Smooth muscle cell of the umbilical artery (primary cell): Measurements from ENCODE around the gene FXR2. TPM values are rescaled to one million over a fixed set of nuclear protein-coding genes. Genes with fewer than 3 reads are reported as not detected.

Source experiments
- total RNA-seq: library from RNA; depleted of rRNA; stranded (reverse); fragments of >200 nt; gene quantifications from 2 replicates; pipeline ENCODE4 v1.2.3, GENCODE V29; 2014

The FXR2 gene
- 50.5 and 56.3 TPM in 2 replicates for total RNA-seq

DNA sequence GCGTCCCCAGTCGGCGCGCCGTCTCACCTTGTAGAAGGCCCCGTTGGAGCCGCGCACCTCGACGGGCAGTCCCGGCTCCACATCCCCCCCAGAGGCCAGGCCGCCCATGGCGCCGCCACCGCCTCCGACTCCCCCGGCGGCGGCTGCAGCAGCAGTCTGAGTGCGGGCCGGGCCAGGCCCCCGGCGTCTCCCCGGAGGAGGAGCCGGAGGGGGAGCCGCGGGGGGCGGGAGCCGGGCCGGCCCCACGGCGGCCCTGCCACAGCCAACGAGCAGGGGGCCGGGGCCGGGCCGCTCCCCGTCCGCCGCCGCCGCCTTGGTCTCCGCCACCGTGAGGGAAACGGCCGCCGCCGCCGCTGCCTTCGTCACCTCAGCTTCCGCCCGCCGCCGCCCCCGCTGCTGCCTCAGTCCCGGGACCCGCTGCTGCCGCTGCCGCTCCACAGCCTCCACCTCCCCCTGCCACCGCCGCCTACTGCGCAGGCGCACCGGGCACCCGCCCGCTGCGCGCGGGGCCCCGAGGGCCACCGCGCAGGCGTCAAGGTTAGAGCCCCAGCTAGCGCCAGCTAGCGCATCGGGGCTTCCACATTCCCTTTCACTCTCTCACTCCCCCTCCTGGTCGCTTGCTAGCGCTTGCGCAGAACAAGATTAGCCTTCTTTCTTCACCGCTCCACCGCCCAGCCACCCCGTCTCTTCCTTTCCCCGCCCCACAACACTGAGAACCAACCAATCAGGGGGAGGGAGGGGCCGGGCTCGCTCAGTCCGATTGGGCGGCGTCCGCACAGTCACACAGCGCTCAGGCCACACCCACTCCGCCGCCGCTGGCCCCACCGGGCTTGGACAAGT lies at the start of gene FXR2:
Gene FXR2 (minus strand): TSS at position 473 of the 840 bp plus-strand sequence. CDS start 365 bp downstream, at position 108.

DNA sequence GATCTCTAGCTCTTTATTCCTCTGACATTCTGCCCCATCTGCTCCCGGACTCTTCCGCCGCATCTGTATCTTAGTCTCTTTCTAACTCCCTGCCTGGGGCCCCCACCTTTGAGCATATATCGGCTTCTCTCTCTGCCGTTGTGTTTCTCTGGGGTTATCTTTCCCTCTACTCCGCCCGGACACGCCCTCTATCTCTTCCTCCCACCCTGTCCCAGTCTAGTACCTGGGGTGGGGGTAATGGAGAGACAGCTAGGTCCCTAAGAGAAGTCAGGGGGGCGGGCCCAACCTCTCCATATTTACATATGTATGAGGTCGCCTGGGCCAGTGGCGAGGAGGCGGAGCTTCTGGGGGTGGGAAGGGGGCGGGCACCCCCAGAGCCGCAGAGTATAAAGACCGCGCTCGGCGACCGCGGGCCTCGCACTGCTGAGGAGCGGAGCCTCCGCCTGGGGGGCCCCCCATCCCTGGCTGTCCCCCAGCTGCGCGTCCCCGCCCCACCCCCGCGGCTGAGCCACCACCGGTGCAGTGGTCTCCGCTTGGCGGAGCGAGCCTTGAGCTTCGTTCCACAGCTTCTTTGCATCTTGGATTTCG lies 35.9 kb upstream of the FXR2 start, which contains the start of gene ATP1B2:
Gene ATP1B2 (plus strand): TSS at position 418 of the 588 bp plus-strand sequence. CDS start 593 bp downstream, outside the sequence.

DNA sequence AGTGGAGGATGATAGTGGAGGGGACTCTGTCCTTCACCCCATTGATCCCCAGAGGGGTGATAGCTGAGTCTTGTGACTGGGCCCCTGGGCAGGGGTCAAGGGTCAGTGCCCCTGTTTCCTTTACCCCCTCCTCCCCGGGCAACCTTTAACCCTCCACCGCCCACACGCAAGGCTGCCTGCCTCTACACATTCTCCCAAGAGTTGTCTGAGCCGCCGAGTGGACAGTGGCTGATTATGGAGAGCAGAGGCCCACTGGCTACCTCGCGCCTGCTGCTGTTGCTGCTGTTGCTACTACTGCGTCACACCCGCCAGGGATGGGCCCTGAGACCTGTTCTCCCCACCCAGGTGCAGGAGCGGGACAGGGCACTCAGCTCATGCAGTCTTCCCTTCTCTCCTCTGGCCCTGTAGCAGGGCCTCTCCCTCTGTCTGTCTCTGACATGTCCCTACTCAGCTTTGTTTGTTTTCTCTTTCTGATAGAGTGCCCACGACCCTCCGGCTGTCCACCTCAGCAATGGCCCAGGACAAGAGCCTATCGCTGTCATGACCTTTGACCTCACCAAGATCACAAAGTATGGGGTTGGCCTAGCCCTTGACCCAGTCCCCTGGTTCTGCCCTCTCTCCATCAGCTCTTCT lies 15.4 kb upstream of the FXR2 start, which contains the start of gene SHBG:
Gene SHBG (plus strand): TSS at position 197 of the 633 bp plus-strand sequence. CDS start 38 bp downstream, at position 235.

DNA sequence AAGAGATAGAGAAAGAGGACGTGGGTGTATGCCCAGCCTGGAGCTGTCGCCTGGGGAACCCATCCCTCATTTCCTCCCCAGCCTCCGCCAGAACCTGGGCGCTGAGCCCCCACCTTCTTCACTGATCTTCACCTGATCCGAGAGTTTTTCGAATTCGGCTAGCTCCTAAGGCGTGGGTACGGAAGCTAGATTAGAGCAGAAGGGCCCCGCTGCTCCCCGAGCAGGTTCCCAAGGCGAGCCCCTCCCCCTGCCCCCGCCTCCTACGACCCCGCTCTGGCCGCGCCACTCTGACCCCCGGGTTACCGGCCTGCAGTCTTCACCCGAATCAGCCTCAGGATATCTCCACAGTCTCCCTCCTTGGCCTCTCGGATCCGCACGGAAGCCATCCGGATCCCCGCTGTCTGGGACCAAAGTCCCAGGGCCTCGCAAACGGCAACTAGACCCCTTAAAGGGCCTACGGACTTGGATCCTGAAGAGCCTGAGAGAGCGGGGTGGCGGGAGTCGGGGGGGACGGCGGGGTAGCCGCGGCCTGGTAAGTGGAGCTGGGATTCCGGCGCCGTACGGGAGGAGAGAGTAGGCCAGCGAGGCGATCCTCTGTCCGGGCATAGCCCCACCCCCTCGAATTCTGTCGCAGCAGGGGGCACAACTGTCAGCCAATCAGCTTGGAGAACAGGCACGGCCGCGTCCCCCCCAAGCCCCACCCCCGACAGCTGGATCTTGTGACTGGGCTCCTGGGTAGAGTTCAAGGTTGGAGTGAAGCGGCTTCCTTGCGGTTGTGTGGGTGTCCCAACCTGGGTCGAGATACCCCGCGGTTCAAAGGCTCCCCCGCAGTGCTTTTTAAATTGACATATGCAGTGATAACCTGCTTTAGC lies 12.8 kb upstream of the FXR2 start, which contains the start of gene SAT2:
Gene SAT2 (minus strand): TSS at position 572 of the 872 bp plus-strand sequence. CDS start 186 bp downstream, at position 386.

DNA sequence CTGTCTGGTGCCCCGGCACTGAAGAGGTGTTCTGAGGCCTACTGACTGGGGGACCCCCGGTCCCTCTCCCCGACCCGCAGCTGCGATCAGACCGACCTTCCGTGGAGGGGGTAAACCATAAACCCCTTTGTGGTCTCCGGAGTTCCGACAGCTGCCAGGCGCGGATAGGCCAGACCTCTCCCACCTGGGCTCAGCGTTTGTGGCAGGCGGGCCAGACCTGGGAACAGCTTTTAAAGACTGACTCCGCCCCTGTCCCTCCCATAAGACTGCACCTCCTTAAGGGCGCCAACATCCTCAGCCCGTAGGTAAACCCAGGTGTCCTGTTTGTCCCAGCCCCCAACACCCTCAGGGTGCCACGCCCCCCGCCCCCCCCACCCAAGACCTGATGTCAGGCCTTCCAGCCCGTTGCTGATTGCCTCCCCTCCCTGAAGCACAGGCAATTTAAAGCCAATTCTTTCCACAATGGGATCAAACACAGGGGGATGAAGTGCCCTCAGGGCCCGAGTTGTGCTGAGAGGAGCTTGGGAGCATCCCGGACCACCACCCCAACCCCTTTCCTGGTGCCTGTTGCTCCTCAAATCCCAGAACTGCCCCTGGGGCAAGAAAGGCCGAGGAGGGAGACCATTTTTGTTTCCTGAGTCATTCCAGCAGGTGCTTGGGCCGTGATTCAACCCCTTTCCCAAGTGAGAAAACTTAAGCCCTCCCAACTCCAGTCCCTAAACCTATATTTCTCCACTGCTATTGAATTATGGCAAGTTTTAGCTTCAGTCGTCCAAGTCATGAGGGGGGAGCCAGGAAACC lies 24.6 kb downstream of the FXR2 start, which contains the start of gene SOX15:
Gene SOX15 (minus strand): TSS at position 204 of the 801 bp plus-strand sequence. CDS start 418 bp downstream, outside the sequence.

DNA sequence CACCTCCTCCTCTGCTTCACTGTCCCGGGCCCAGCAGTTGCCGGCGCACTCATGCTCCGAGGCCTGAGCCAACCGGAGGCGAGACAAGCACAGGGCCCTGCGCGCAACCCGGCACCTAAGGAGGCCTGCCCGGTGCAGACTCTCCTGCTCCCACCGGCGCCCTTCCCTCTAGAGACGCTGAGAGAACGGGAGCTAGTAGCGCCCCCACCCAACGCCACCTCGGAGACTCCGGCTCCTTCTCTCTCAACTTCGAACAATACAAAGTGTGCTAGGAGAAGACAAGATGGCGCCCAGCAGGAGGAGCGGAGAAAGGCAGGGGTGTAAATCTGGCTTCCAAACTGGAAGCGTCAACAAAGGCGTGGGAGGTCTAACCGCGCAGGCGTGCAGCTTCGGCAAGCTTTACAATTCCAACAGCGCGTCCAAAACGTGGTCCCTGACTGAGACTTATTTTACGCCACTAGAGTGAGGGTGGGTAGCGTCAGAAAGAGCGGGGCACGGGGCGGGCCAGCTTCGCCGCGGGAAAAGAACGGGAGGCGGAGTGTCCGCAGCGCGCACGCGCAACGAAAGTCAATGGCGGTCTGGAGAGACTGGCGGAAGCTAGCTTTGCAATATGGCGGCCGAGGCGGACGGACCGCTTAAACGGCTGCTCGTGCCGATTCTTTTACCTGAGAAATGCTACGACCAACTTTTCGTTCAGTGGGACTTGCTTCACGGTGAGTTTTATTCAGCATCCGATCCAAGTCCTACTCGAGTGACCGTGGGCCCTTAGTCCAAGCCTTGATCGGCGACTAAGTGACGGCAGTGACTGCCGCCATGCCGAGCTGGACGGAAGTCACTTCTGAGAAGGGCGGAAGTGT lies 31.2 kb downstream of the FXR2 start, which contains the start of gene MPDU1:
Gene MPDU1 (plus strand): TSS at position 600 of the 857 bp plus-strand sequence. CDS start 11 bp downstream, at position 611.

DNA sequence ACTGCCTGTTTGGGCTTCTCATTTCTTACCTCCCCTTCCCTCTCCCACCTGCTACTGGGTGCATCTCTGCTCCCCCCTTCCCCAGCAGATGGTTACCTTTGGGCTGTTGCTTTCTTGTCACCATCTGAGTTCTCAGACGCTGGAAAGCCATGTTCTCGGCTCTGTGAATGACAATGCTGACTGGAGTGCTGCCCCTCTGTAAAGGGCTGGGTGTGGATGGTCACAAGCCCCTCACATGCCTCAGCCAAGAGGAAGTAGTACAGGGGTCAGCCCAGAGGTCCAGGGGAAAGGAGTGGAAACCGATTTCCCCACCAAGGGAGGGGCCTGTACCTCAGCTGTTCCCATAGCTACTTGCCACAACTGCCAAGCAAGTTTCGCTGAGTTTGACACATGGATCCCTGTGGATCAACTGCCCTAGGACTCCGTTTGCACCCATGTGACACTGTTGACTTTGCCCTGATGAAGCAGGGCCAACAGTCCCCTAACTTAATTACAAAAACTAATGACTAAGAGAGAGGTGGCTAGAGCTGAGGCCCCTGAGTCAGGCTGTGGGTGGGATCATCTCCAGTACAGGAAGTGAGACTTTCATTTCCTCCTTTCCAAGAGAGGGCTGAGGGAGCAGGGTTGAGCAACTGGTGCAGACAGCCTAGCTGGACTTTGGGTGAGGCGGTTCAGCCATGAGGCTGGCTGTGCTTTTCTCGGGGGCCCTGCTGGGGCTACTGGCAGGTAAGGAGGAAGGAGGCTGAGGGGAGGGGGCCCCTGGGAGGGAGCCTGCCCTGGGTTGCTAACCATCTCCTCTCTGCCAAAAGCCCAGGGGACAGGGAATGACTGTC lies 35.5 kb downstream of the FXR2 start, which contains the start of gene CD68:
Gene CD68 (plus strand): TSS at position 638 of the 833 bp plus-strand sequence. CDS start 40 bp downstream, at position 678.

DNA sequence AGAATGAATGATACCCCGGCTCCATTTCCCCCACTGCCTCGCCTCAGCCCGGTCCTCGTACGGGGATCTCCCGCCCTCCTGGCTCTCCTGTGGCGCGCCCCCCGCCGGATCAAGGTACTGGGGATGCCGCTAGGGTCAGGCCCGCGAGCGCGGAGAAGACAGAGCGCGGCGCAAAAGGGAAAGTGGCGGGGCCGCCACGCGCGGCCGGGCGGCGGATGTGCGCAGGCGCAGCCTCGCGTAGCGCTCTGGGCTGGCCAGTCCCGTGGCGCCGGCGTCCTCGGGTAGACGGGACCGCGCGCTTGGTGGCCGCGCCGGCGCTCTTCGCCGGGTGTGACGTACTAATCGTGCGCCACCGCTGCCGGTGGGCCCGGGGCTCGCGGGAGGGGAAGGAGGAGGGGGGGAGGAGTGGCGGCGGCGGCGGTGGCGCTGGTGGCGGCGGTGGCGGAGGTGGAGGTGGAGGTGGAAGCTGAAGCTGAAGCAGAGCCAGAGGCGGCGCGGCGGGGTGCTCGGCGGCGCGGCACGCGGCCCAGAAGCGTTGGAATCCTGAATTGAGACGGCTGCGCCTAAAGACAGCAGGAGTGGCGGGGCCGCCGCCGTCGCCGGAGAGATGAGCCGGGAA lies 53.0 kb downstream of the FXR2 start, which contains the start of gene SENP3:
Gene SENP3 (plus strand): TSS at position 331 of the 619 bp plus-strand sequence. CDS start 1,158 bp downstream, outside the sequence.

DNA sequence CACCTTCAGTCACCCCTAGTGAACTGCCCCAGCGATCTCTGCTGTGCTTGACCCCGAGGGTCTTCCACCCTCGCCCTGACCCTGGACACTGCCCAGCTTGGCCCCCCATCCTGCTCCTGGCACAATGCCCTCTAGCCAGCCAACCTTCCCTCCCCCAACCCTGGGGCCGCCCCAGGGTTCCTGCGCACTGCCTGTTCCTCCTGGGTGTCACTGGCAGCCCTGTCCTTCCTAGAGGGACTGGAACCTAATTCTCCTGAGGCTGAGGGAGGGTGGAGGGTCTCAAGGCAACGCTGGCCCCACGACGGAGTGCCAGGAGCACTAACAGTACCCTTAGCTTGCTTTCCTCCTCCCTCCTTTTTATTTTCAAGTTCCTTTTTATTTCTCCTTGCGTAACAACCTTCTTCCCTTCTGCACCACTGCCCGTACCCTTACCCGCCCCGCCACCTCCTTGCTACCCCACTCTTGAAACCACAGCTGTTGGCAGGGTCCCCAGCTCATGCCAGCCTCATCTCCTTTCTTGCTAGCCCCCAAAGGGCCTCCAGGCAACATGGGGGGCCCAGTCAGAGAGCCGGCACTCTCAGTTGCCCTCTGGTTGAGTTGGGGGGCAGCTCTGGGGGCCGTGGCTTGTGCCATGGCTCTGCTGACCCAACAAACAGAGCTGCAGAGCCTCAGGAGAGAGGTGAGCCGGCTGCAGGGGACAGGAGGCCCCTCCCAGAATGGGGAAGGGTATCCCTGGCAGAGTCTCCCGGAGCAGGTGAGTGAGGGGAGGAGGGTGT lies 56.0 kb downstream of the FXR2 start, which contains the start of gene TNFSF13:
Gene TNFSF13 (plus strand): TSS at position 207 of the 776 bp plus-strand sequence. CDS start 290 bp downstream, at position 497.

DNA sequence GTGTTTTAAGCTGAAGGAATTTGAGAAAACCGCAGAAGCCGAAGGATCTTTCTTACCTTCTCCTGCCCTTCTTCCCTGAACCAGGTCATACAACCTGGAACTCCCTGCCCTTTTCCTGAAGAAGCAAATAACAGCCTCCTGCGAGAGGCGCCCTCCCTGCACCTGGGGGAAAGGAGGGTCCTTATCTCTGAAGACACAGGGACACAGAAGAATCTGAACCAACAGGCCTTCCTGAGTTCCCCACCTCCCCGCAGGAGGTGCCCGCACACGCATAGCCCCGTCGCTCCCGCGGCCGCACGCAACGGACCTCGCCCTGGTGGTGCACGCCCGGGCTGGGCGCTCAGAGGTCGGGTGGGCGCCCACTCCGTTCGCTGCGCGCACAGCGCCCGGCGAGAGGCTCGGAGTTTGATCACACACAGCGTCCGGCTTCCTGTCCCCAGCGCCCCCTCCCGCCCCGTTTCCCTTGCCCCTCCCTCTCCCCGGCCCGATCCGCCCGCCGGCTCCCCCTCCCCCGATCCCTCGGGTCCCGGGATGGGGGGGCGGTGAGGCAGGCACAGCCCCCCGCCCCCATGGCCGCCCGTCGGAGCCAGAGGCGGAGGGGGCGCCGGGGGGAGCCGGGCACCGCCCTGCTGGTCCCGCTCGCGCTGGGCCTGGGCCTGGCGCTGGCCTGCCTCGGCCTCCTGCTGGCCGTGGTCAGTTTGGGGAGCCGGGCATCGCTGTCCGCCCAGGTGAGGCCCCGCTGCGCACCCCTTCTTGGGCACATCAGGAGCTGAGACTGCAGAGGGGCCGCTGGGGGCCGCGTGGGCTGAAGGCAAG lies 65.9 kb downstream of the FXR2 start, which contains the start of gene TNFSF12:
Gene TNFSF12 (plus strand): TSS at position 474 of the 816 bp plus-strand sequence. CDS start 96 bp downstream, at position 570.

Other genes with a start within 250 kb of the FXR2 start
- gene TNK1, start 233.8 kb downstream of the FXR2 start, total RNA-seq: 0.09 and 1.2 TPM in 2 replicates
- 22.3 and 65.3 TPM in 2 replicates for gene PLSCR3, start 220.4 kb downstream of the FXR2 start, total RNA-seq
- gene TMEM256, start 210.8 kb downstream of the FXR2 start, total RNA-seq: 34.6 and 80.8 TPM in 2 replicates
- 15.1 and 24.1 TPM in 2 replicates for gene NLGN2, start 207.1 kb downstream of the FXR2 start, total RNA-seq
- gene SPEM1, start 194.6 kb downstream of the FXR2 start, total RNA-seq: not detected in 2 replicates
- gene SPEM2, start 189.3 kb downstream of the FXR2 start, total RNA-seq: not detected in 2 replicates
- gene SPEM3, start 186.0 kb downstream of the FXR2 start, total RNA-seq: not detected in 2 replicates
- gene TMEM102, start 179.5 kb downstream of the FXR2 start, total RNA-seq: 1.8 and 3.6 TPM in 2 replicates
- gene FGF11, start 175.4 kb downstream of the FXR2 start, total RNA-seq: 5.3 and 7.2 TPM in 2 replicates
- gene CHRNB1, start 169.8 kb downstream of the FXR2 start, total RNA-seq: 3.4 and 6.2 TPM in 2 replicates
- 19.6 and 28.2 TPM in 2 replicates for gene ZBTB4, start 135.3 kb downstream of the FXR2 start, total RNA-seq
- gene SLC35G6, start 133.5 kb downstream of the FXR2 start, total RNA-seq: not detected in 2 replicates
- gene POLR2A, start 130.5 kb downstream of the FXR2 start, total RNA-seq: 89.1 and 138 TPM in 2 replicates
- 7.4 and 16.3 TPM in 2 replicates for gene TNFSF12, start 65.8 kb downstream of the FXR2 start, total RNA-seq
- gene TNFSF13, start 56.1 kb downstream of the FXR2 start, total RNA-seq: 0.83 TPM in 1 of 2 replicates, not detected in the other
- gene SENP3, start 53.0 kb downstream of the FXR2 start, total RNA-seq: 64.1 and 68.3 TPM in 2 replicates
- 5.6 and 14.5 TPM in 2 replicates for gene CD68, start 35.3 kb downstream of the FXR2 start, total RNA-seq
- 66.1 and 69.8 TPM in 2 replicates for gene MPDU1, start 31.0 kb downstream of the FXR2 start, total RNA-seq
- gene SOX15, start 24.8 kb downstream of the FXR2 start, total RNA-seq: 0.30 and 0.32 TPM in 2 replicates
- gene SAT2, start 12.9 kb upstream of the FXR2 start, total RNA-seq: 18.7 and 37.4 TPM in 2 replicates
- 0.37 TPM in 1 of 2 replicates, not detected in the other for gene SHBG, start 15.2 kb upstream of the FXR2 start, total RNA-seq
- gene ATP1B2, start 36.0 kb upstream of the FXR2 start, total RNA-seq: not detected in 2 replicates
- 31.2 and 43.6 TPM in 2 replicates for gene TP53, start 72.6 kb upstream of the FXR2 start, total RNA-seq
- gene WRAP53, start 73.6 kb upstream of the FXR2 start, total RNA-seq: 3.0 and 4.3 TPM in 2 replicates
- under 0.01 and 0.23 TPM in 2 replicates for gene EFNB3, start 90.3 kb upstream of the FXR2 start, total RNA-seq
- under 0.01 and 0.05 TPM in 2 replicates for gene DNAH2, start 102.8 kb upstream of the FXR2 start, total RNA-seq
- gene KDM6B, start 219.3 kb upstream of the FXR2 start, total RNA-seq: 7.1 and 10.9 TPM in 2 replicates
- gene TMEM88, start 240.2 kb upstream of the FXR2 start, total RNA-seq: 2.1 and 4.3 TPM in 2 replicates
- 25.0 and 85.2 TPM in 2 replicates for gene NAA38, start 242.7 kb upstream of the FXR2 start, total RNA-seq
- gene CYB5D1, start 243.1 kb upstream of the FXR2 start, total RNA-seq: 13.4 and 17.2 TPM in 2 replicates